ENCODE measurements around the gene ABCG8.
A peak's percentile ranks its signal among the peaks of the same experiment; 100 is the strongest.
"Not testable (repeated sequence)": the region's sequence is repeated elsewhere in the genome, so short reads cannot be mapped to it uniquely, and the experiment has no call there.

Gene ABCG8

DNA sequence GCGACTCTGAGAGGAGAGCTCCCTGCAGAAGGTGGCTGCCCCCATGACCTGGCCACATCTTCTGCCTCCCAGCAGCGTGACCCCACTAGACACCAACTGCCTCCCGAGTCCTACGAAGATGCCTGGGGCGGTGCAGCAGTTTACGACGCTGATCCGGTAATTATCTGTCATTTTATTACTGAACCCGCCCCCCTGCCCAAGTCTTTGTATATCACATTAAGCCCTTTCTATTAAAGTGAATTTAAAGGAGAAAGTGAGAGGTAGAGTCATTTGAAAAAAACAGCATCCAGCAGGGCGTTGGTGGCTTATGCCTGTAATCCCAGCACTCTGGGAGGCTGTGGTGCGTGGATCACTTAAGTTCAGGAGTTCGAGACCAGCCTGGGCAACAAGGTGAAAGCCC, 33.4 kb downstream of the ABCG8 start:
- no peak for DNase-seq (ENCODE audit: low read depth)

- DNase-seq (ENCODE audit: low read depth): no peak
These were observed 36.1 kb downstream of the ABCG8 start for GRCh38 chr2:43874776-43875451.

GRCh38 chr2:43877782-43878464, 39.2 kb downstream of the ABCG8 start:
- peak; percentile 42 for DNase-seq (ENCODE audit: low read depth)

- peak; percentile 30 for DNase-seq (ENCODE audit: low read depth)
These were observed 40.5 kb downstream of the ABCG8 start for GRCh38 chr2:43879261-43879660.

DNA sequence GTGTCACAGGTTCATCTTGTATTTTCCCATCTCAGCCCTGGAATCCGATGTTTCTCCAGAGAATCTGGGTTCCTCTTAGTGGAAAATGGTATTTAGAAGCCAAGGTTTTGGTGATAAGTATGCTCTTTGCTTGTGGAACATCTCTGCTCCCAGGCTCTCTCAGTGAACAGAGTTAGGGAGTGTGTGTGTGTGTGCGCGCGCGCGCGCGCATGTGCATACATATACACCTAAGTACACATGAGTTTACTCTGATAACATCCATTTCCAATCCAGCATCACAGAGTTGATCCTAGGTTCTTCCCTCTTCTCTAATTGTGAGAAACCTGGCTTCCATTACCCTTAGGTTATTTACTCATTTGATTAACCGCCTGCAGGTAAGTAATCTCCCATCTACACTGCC, 41.7 kb downstream of the ABCG8 start:
- DNase-seq (ENCODE audit: low read depth): no peak

GRCh38 chr2:43880952-43881351, 42.2 kb downstream of the ABCG8 start:
- DNase-seq (ENCODE audit: low read depth): no peak

DNA sequence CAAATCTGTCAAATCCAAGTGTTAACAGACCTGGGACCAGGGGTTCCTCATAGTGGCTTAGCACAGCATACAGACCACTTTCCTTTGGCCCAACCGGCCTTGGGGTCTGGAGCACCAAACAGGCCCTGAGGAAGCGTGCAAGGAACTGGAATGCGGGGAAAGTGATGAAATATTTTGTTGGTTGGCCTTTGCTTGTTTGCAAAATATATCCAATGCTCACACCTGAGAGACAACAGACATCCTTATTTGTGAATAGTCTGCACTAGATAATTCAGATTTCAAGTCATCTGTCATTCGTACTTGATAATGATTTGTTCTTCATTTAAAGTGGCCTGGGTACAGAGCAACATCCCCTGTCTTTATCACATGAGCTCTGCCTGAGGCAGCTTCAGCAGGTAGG, 43.5 kb downstream of the ABCG8 start:
- no peak for DNase-seq (ENCODE audit: low read depth)

DNA sequence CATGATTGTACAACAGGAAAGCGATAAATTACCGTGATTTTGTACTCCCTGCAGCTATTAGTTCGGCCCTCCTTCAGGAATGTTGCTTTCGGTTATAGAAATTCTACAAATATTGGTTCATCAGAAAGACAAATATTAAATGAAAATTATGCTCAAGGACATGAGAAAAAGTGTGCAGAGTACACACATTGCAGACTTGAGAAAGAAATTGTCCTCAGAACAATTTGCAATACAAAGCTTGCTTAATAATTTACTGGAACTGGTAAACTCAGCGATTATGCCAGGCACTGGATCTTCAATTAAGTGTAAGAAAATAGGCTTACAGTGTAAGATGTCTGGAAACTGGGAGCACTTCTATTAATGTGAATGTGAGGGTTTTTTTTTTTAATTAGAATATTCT, 45.9 kb downstream of the ABCG8 start:
- DNase-seq (ENCODE audit: low read depth): no peak

GRCh38 chr2:43885132-43885632, 46.4 kb downstream of the ABCG8 start:
- no peak for DNase-seq (ENCODE audit: low read depth)

DNA sequence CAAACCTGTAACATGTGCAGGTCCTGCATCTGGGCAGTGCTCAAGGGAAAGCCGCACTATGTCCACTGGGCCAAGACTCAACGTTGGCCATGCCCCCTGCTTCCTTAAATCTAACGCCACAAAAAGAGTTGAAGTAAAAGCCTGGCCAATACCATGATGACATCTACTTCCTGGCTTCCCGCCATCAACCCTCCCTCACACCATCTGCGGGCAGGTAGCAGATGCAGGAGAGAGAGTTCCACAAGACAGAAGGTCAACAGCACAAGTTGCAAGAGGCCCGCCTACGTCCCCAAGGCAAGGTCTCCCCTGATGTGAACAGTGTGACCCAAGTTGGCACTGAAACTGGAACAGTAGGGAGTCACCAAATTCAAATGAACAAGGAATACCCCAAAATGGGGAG, 48.4 kb downstream of the ABCG8 start:
- no peak for DNase-seq (ENCODE audit: low read depth)

- no peak for DNase-seq (ENCODE audit: low read depth)
These were observed 50.6 kb downstream of the ABCG8 start for GRCh38 chr2:43889416-43889815.

DNA sequence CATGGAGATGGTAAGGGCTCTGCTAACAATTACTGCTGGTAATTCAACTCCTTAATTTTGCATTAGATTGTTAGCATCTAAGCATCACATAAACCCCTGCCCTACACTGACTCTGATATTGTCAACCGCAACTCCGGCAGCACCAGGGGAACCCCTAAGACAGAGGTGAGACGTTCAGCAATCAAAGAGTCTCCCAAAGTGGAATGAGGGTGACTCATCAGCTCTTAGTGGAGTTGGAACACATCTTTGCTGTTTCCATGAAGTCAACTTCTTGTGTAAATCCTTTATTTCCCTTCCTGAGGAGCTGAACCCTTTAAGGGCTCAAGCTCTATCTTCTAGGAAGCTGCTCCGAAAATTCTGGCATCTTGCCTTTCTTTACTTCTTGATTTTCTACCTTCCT, 52.1 kb downstream of the ABCG8 start:
- peak; percentile 10 for DNase-seq (ENCODE audit: low read depth)

DNA sequence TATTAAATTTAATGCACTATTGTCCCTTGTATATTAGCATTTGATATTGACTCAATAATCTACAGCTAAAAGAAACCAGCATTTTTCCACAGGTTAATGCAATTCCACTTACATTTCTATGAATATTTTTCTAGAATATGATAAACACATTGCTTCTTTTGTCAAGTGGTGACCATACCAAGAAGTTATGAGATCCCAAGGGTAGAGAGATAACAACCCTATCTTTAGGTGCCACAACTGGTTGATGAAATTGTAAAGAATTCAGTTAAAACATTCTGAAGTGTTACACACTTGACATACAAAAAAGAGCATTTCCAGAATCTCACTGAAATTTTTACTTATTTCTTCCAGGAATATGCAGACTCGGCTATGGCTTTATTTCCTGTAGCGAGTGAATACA, 56.0 kb downstream of the ABCG8 start:
- no peak for DNase-seq (ENCODE audit: low read depth)

DNA sequence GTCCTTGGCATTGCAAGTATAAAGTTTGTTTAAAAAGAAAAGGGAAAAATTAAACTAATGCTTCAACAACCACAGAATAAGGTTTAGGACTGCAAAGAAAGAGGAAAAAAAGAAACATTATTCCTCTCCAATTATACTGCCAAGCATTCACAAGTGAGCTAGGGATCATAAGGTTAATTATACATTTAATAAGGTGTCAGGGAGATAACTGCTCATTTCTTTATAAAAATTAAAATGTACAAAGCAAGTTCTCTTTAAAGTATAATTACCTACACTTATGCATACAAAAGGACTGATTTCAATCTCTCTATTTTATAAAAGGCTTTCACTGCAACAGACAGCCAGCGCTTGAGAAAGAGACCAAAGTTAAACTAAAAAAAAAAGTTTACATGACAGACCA, 58.1 kb downstream of the ABCG8 start:
- no peak for DNase-seq (ENCODE audit: low read depth)

GRCh38 chr2:43897492-43897891, 58.7 kb downstream of the ABCG8 start:
- DNase-seq (ENCODE audit: low read depth): no peak

DNA sequence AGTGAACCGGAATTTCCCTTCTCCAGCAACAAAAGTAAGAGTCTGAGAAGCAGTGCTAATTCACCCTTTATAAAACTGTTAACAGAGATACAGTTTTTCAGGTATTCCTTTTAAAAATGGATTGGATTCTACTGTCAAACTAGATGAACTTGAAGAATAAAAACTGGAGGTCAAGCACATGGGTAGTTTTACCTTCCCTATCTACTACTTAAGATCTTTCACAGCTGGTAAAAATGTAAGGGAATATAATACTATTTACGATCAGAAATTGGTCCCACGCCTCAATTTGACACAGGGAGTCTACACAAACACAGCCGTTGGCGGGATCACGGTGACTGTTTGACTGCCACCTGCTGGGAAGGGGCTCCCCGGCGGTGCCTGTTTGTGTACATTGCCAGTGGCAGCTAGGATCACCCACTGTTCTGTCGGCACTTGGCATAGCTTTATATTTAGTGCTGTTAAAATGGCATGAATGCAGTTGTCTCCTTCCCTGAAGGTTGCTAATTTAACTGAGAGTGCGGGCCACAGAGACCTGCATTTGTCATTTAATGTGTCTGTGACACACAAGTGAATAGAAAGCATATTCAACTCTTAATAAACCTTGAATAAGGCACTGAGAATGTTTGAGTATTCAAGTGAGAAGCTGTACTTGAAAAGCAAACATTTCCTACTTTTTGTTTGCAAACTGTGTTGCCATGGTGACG, 59.5 kb downstream of the ABCG8 start:
- DNase-seq (ENCODE audit: low read depth): no peak

GRCh38 chr2:43898838-43899346, 60.1 kb downstream of the ABCG8 start:
- DNase-seq (ENCODE audit: low read depth): no peak

GRCh38 chr2:43899589-43899988, 60.8 kb downstream of the ABCG8 start:
- DNase-seq (ENCODE audit: low read depth): no peak

DNA sequence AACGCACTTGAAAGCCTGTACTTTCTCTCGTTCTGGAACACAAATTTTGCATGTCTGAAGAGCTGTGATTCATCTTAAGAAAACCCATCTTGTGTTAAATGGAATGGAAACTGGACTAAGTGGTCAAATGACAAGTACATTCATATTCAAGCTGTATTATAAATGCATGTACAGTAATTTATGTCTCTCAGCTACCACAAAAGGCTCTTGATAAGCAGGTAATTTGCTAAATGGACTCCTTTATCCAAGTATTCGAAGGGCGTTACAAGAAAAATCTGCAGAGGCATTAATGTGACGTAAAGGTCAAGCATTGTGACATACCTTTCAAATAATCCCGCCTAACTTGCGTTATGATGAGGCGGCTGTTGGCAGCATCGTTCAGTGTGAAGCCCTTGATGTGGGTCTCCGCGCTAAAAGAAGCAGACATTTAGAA, 66.6 kb downstream of the ABCG8 start:
- DNase-seq (ENCODE audit: low read depth): no peak

- no peak for DNase-seq (ENCODE audit: low read depth)
These were observed 67.1 kb downstream of the ABCG8 start for GRCh38 chr2:43905871-43906270.

DNA sequence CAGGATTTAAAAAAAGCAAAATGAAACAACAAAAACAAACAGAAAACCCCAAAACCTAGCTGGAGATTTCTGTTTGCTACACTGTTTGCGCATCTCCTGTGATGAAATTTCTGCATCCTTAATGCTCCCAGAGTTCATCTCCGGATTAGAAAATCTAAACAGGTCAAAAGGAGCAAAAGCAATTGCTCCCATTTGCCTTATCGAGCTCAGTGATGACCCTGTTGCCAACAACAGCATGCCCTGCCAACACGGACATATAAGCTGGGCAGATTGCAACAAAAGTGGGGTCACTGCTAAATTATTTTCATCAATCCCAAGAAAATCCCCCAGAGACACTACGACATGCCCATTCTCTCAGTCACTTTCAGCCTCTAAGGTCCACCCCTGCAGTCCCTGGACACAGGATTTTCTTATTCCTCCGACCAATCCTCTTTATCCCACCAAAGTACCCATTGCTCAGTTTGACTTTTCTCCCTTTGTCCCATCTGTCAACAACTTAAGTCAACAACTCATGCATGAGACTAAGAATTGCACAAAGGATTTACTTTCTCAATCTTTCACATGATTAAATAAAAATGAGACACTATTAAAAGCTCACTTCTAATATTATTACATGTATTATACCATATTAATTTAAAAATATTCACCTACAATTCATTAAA, 67.8 kb downstream of the ABCG8 start:
- no peak for DNase-seq (ENCODE audit: low read depth)

DNA sequence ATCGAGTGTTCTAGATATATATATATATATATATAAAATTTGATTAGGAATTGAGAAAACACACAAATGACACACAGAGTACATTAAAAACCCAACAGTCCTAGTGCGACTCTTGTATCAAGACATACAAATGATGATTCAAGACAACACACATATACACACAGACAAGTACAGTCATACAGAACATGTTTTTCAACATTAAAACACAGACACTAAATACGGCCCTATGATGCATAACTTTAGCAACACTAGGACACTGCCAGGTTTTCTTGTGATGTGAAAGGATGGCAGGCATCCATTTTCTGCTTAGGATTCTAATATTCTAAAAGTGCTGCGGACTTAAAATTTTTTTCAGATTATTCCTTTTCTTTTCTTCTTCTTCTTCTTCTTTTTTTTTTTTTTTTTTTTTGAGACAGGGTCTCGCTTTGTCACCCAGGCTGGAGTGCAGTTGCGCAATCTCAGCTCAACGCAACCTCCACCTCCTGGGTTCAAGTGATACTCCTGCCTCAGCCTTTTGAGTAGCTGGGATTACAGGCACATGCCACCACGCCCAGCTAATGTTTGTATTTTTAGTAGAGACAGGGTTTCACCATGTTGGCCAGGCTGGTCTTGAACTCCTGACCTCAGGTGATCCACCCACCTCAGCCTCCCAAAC, 72.5 kb downstream of the ABCG8 start:
- DNase-seq (ENCODE audit: low read depth): not testable (repeated sequence)
